Left ventricle myocardium inferior (tissue), 1 donor: ENCODE measurements around the gene MAPK8IP1. TPM values are rescaled to one million over a fixed set of nuclear protein-coding genes. Genes with fewer than 3 reads are reported as not detected.

Experiments used
- DNase-seq: peaks from one replicate; pipeline ENCODE4 v3.0.0-alpha.2; 2020
- H3K27ac ChIP-seq: fragments of 200-600 bp; replicated peaks from 2 replicates; pipeline ENCODE4 v1.8.0; 2021
- H3K27me3 ChIP-seq: fragments of 200-600 bp; 2 replicates; pipeline ENCODE4 v1.8.0; 2021; ENCODE audit warnings: low read depth
- H3K36me3 ChIP-seq: fragments of 200-600 bp; 2 replicates; pipeline ENCODE4 v1.8.0; 2021
- H3K4me1 ChIP-seq: fragments of 200-600 bp; 2 replicates; pipeline ENCODE4 v1.8.0; 2021
- H3K4me3 ChIP-seq: fragments of 200-600 bp; 2 replicates; pipeline ENCODE4 v1.8.0; 2021; ENCODE audit warnings: mild to moderate bottlenecking, moderate library complexity
- H3K9me3 ChIP-seq: fragments of 200-600 bp; replicated peaks from 2 replicates; pipeline ENCODE4 v1.8.0; 2021
- CTCF ChIP-seq: fragments of 200-600 bp; IDR thresholded peaks from 2 replicates; pipeline ENCODE4 v1.8.0; 2021; ENCODE audit warnings: antibody characterized with exemption, mild to moderate bottlenecking, borderline replicate concordance
- intact Hi-C: fragments of 100-400 bp; cut with micrococcal nuclease; formaldehyde crosslinking; loops from one replicate; pipeline ENCODE4 v1.11.0; 2022
- total RNA-seq: library from RNA; stranded (reverse); fragmentation: NEBNext Ultra II Directional; extraction: Animal tissue kit (Norgen Biotek cat#: 25700); gene quantifications from one replicate; pipeline ENCODE4 v1.2.1, GENCODE V29; 2021
- donor health status: DM: no; HTN: yes; CAD: no; lungs with severe emphysema.

The MAPK8IP1 gene
- total RNA-seq, 1 donor from 2014 or later, result 4.6 TPM

GRCh38 chr11:45856044-45856468 is 29.4 kb upstream of the MAPK8IP1 start:
- Histone ChIP-seq H3K9me3 (no peaks in the 10 kb centered on the region), H3K27ac (peak overlapping the region; percentile 99), H3K4me1 (peaks cover 100% of the 10 kb centered on the region), H3K4me3 (no peak overlapping the region), H3K36me3 (peaks cover 29% of the 10 kb centered on the region), H3K27me3 (no peaks in the 10 kb centered on the region)
- no peak for TF ChIP-seq CTCF
- DNase-seq, result no peak
- intact Hi-C loops, result no loop called here

- Histone ChIP-seq H3K36me3 (peaks cover 49% of the 10 kb centered on the region), H3K27ac (peak overlapping the region; percentile 99), H3K4me1 (peaks cover 97% of the 10 kb centered on the region), H3K27me3 (no peaks in the 10 kb centered on the region), H3K4me3 (peak overlapping the region; percentile 37), H3K9me3 (no peaks in the 10 kb centered on the region)
- TF ChIP-seq CTCF, result no peak
- intact Hi-C loops, result no loop called here
- peak; percentile 51 for DNase-seq
Measured at GRCh38 chr11:45857961-45858474, 27.4 kb upstream of the MAPK8IP1 start.

GRCh38 chr11:45858751-45859398 is 26.6 kb upstream of the MAPK8IP1 start:
- Histone ChIP-seq H3K4me3 (peak overlapping the region; percentile 37), H3K27ac (peak overlapping the region; percentile 99), H3K4me1 (peaks cover 89% of the 10 kb centered on the region), H3K9me3 (no peaks in the 10 kb centered on the region), H3K27me3 (no peaks in the 10 kb centered on the region), H3K36me3 (peaks cover 57% of the 10 kb centered on the region)
- DNase-seq, result no peak
- TF ChIP-seq CTCF, result no peak
- intact Hi-C loops, result no loop called here

GRCh38 chr11:45859661-45860140 is 25.8 kb upstream of the MAPK8IP1 start:
- Histone ChIP-seq H3K27me3 (no peaks in the 10 kb centered on the region), H3K4me1 (peaks cover 81% of the 10 kb centered on the region), H3K36me3 (peaks cover 65% of the 10 kb centered on the region), H3K27ac (peak overlapping the region; percentile 99), H3K9me3 (no peaks in the 10 kb centered on the region), H3K4me3 (peak overlapping the region; percentile 37)
- peak; percentile 92 for DNase-seq
- intact Hi-C loops, result no loop called here
- TF ChIP-seq CTCF, result no peak

- no peak for DNase-seq
Measured at GRCh38 chr11:45860348-45860747, 25.1 kb upstream of the MAPK8IP1 start.

More at GRCh38 chr11:45860348-45860747, 25.1 kb upstream of the MAPK8IP1 start:
- H3K9me3 ChIP-seq, result no peaks in the 10 kb centered on the region
- H3K4me3 ChIP-seq, result no peak overlapping the region
- peaks cover 72% of the 10 kb centered on the region for H3K36me3 ChIP-seq
- H3K27ac ChIP-seq, result peak overlapping the region; percentile 99
- TF ChIP-seq CTCF, result no peak
- intact Hi-C loops, result no loop called here
- H3K4me1 ChIP-seq, result peaks cover 74% of the 10 kb centered on the region
- H3K27me3 ChIP-seq, result no peaks in the 10 kb centered on the region
